ENCODE data around the gene HCFC1.

- TF ChIP-seq CTCF (IDR thresholded peaks at IDR 0.05) (no peak), POLR2A (IDR thresholded peaks at IDR 0.05) (no peak)
Measured at GRCh38 chrX:153909980-153910360, 61.6 kb downstream of the HCFC1 start.

All from testis (tissue), 2 donors.